ENCODE data around the gene ITGA2B. TPM values are rescaled to one million over a fixed set of nuclear protein-coding genes. Genes with fewer than 3 reads are reported as not detected.

ITGA2B gene
- total and polyA plus RNA-seq, 3 donors from 2014 or later = 5.1 to 6.7 (median 6.0) TPM

DNA sequence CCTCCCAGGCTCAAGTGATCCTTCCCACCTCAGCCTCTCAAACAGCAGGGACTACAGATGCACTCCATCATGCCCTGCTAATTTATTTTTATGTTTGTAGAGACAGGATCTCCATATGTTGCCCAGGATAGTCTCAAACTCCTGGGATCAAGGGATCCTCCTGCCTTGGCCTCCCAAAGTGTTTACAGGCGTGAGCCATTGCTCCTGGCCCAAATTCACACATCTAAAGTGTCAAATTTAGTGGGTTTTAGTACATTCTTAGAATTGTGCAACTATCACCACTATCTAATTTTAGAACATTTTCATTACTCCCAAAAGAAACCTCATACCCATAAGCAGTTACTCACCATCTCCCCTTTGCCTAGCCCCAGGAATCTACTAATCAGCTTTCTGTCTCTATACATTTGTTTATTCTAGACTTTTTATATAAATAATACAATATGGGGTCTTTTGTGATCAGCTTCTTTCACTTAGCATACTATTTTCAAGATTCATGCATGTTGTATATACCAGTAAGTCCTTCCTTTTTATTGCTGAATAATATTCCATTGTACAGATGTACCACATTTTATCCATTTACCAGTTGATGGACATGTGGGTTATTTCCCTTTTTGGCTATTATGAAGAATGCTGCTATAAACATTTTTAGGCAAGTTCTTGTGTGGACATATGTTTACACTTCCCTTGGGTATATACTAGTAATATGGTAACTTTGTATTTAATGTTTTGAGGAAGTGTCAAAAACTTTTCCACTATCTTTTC lies 25.1 kb upstream of the ITGA2B start:
- no peak overlapping the region for H3K4me3 ChIP-seq
- WGBS, 2 donors = 96 to 100% methylated on average over 1 of the region's 1 CpG
- intact Hi-C loops (cut with DNase I; ENCODE audit: low total_unique reads) = no loop called here
- H3K36me3 ChIP-seq (ENCODE audit: low read depth, missing control alignments) = no peaks in the 10 kb centered on the region
- H3K9me3 ChIP-seq = no peaks in the 10 kb centered on the region
- TF ChIP-seq POLR2A (IDR thresholded peaks at IDR 0.05) = no peak
- TF ChIP-seq, protein P1, sequence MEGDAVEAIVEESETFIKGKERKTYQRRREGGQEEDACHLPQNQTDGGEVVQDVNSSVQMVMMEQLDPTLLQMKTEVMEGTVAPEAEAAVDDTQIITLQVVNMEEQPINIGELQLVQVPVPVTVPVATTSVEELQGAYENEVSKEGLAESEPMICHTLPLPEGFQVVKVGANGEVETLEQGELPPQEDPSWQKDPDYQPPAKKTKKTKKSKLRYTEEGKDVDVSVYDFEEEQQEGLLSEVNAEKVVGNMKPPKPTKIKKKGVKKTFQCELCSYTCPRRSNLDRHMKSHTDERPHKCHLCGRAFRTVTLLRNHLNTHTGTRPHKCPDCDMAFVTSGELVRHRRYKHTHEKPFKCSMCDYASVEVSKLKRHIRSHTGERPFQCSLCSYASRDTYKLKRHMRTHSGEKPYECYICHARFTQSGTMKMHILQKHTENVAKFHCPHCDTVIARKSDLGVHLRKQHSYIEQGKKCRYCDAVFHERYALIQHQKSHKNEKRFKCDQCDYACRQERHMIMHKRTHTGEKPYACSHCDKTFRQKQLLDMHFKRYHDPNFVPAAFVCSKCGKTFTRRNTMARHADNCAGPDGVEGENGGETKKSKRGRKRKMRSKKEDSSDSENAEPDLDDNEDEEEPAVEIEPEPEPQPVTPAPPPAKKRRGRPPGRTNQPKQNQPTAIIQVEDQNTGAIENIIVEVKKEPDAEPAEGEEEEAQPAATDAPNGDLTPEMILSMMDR (IDR thresholded peaks at IDR 0.05) = no peak
- no peaks in the 10 kb centered on the region for H3K4me1 ChIP-seq
- H3K27ac ChIP-seq = no peak overlapping the region
- no peaks in the 10 kb centered on the region for H3K27me3 ChIP-seq
- no peak for DNase-seq

DNA sequence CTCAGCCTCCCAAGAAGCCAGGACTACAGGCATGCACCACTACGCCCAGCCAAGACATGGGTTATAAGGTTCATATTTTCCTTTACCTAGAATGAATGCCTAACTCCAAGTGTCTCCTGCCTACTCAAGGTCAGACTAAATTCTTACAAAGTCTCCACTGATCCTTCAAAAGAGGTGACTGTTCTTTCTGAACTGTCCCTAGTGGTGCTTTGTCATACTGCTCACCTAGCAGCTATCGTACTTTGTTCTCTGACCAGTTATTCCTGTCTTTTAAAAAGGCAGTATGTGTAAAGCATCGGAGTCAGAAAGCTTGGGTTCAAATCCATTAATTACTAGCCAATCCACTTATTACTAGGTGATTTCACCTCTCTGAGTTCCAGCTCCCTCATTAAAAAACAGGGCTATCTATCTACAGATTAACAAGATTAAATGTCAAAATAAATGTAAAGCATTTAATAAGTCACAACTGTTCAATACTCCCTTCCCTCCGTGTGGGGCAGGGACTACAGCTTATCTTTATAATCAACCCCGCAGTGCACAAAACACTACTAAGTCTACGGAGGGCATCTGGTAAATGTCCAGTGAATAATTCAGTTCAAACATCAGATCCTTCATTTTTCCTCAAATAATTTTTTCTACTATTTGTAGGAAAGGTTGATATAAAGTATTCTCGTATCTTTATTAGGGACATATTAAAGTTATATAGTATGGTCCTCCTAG lies 20.0 kb upstream of the ITGA2B start:
- intact Hi-C loops (cut with DNase I; ENCODE audit: low total_unique reads) = no loop called here
- no peaks in the 10 kb centered on the region for H3K27me3 ChIP-seq
- no peak overlapping the region for H3K27ac ChIP-seq
- WGBS, 2 donors = 84 to 86% methylated on average over 7 of the region's 7 CpGs
- H3K36me3 ChIP-seq (ENCODE audit: low read depth, missing control alignments) = no peaks in the 10 kb centered on the region
- no peaks in the 10 kb centered on the region for H3K9me3 ChIP-seq
- H3K4me1 ChIP-seq = no peaks in the 10 kb centered on the region
- TF ChIP-seq, protein P1 (IDR thresholded peaks at IDR 0.05) = no peak
- TF ChIP-seq POLR2A (IDR thresholded peaks at IDR 0.05) = no peak
- no peak for DNase-seq
- no peak overlapping the region for H3K4me3 ChIP-seq

DNA sequence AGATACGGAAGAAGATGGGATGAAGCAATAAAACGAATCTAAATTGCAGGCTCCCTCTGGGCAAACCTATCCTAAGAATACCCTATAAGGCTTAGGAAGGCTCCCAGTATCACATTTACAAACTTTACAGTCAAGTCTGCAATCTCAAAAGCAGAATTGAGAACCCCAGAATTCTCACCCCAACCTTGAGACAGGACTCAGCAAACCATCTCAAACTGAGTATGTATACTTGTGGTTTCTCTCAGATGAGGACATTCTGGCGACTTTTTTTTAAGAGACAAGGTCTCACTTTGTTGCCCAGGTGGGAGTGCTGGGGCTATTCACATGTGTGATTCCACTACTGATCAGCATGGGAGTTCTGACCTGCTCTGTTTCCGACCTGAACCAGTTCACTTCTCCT lies 19.3 kb upstream of the ITGA2B start:
- intact Hi-C loops (cut with DNase I; ENCODE audit: low total_unique reads) = no loop called here
- no peak for DNase-seq
- Histone ChIP-seq H3K4me1 (no peaks in the 10 kb centered on the region), H3K27me3 (no peaks in the 10 kb centered on the region), H3K36me3 (ENCODE audit: low read depth, missing control alignments) (no peaks in the 10 kb centered on the region), H3K9me3 (no peaks in the 10 kb centered on the region), H3K27ac (no peak overlapping the region), H3K4me3 (no peak overlapping the region)
- 85 to 94% methylated on average over 4 of the region's 4 CpGs for WGBS, 2 donors
- TF ChIP-seq POLR2A (IDR thresholded peaks at IDR 0.05) = no peak
- TF ChIP-seq, protein P1 (IDR thresholded peaks at IDR 0.05) = no peak

DNA sequence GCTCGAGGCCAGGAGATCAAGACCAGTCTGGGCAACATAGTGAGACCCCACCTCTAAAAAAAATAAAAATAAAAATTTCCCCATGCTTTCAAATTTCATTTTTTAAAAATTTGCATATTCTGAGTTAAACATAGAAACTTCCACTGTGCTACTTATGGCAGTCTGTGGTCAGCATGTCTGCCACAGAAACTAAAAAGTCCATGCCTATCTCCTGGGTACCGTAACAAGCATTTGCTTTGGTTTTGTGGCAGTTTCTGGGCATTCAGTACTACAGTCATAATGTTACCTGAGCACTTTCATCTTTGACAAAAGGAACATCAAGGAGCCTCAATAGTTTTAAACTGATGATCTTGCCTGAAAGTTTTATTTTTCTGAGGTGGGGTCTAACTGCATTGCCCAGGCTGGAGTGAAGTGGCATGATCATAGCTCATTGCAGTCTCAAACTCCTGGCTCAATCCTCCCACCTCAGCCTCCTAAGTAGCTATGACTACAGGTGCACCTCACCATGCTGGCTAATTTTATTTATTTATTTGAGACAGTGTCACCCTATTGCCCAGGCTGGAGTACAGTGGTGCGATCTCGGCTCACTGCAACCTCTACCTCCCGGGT lies 13.2 kb upstream of the ITGA2B start:
- Histone ChIP-seq H3K4me1 (no peaks in the 10 kb centered on the region), H3K4me3 (no peak overlapping the region), H3K9me3 (no peaks in the 10 kb centered on the region), H3K27me3 (no peaks in the 10 kb centered on the region), H3K36me3 (ENCODE audit: low read depth, missing control alignments) (no peaks in the 10 kb centered on the region), H3K27ac (no peak overlapping the region)
- 92 to 96% methylated on average over 5 of the region's 5 CpGs for WGBS, 2 donors
- DNase-seq = no peak
- intact Hi-C loops (cut with DNase I; ENCODE audit: low total_unique reads) = no loop called here
- TF ChIP-seq, protein P1 (IDR thresholded peaks at IDR 0.05) = no peak
- TF ChIP-seq POLR2A (IDR thresholded peaks at IDR 0.05) = no peak
